ENCODE measurements around the gene SORCS2.

SORCS2 gene

DNA sequence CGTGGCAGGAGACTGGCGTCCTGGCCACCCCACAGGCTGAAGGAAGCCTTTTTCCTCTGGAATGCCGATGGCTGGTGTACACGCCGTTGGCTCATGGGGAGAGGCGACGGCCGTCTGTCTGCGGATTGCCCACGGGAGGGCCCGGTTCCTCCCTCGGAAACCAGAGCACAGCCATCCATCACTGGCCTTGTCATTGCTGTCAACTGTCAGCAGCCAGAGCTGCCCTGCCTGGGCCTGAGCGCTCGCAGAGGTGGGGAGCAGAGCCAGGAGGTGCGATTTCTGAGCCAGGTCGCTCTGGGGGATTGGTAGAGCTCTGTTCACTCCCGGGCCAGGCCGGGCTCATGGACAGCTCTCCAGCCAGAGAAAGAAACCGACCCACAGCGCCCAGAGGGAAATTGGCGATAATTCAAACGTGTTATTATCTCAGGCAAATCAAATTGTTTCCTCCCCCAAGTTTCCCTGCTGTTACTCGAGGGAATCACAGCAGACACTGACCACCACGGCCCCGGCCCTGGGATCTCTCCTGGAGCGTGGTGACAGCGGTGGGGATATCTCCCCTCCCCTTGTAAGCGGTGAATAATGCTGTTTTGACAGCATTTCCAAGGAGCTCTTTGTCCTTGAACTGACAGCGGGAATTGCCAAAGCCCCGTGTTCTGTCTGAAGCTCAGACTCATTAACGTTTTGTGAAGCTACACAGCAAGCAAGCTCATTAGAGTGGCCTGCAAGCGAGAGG is 463.3 kb downstream of the SORCS2 start:
- ChIA-PET POLR2A (no interaction called here), CTCF (interaction anchor here (1.7 kb wide), 1 partner anchor 64 kb away, joined by 7 read pairs; no protein-coding TSS in a partner anchor)
- TF ChIP-seq, protein P1, sequence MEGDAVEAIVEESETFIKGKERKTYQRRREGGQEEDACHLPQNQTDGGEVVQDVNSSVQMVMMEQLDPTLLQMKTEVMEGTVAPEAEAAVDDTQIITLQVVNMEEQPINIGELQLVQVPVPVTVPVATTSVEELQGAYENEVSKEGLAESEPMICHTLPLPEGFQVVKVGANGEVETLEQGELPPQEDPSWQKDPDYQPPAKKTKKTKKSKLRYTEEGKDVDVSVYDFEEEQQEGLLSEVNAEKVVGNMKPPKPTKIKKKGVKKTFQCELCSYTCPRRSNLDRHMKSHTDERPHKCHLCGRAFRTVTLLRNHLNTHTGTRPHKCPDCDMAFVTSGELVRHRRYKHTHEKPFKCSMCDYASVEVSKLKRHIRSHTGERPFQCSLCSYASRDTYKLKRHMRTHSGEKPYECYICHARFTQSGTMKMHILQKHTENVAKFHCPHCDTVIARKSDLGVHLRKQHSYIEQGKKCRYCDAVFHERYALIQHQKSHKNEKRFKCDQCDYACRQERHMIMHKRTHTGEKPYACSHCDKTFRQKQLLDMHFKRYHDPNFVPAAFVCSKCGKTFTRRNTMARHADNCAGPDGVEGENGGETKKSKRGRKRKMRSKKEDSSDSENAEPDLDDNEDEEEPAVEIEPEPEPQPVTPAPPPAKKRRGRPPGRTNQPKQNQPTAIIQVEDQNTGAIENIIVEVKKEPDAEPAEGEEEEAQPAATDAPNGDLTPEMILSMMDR (IDR thresholded peaks at IDR 0.05; ENCODE audit: insufficient read depth, low read length, missing control alignments): no peak
- DNase-seq (ENCODE audit: low read depth, low spot score): no peak
- H3K4me3 ChIP-seq (ENCODE audit: low read depth, low read length): no peak overlapping the region

DNA sequence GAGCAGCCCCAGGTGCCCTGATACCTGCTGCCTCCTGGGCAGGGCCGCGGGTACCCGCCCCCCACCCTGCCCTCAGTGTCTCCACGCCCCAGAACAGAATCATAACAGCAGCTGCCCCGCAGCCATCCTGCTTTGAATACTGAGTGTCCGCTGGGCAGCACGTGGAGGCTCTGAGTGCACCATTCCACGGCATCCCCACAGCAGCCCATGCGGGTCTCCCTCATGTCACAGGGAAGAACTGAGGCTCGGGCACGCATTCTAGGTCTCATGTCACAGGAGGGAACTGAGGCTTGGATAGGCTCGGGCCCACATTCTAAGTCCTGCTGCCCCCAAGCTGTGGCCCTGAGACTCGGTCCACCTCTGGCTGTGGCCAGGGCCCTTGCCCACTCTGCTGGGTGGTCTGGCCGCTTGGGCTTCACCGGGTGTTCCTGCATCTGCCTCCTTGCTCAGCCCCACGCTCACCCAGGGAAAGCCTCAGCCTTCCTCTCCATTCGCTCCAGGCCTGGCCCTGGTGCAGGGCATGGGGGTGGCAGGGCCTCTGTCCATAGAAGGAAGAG is 464.0 kb downstream of the SORCS2 start:
- CTCF ChIA-PET: interaction anchor here (1.7 kb wide), 1 partner anchor 63 kb away, joined by 7 read pairs; no protein-coding TSS in a partner anchor
- TF ChIP-seq, protein P1 (IDR thresholded peaks at IDR 0.05; ENCODE audit: insufficient read depth, low read length, missing control alignments): no peak
- POLR2A ChIA-PET: no interaction called here
- no peak overlapping the region for H3K4me3 ChIP-seq (ENCODE audit: low read depth, low read length)
- no peak for DNase-seq (ENCODE audit: low read depth, low spot score)

DNA sequence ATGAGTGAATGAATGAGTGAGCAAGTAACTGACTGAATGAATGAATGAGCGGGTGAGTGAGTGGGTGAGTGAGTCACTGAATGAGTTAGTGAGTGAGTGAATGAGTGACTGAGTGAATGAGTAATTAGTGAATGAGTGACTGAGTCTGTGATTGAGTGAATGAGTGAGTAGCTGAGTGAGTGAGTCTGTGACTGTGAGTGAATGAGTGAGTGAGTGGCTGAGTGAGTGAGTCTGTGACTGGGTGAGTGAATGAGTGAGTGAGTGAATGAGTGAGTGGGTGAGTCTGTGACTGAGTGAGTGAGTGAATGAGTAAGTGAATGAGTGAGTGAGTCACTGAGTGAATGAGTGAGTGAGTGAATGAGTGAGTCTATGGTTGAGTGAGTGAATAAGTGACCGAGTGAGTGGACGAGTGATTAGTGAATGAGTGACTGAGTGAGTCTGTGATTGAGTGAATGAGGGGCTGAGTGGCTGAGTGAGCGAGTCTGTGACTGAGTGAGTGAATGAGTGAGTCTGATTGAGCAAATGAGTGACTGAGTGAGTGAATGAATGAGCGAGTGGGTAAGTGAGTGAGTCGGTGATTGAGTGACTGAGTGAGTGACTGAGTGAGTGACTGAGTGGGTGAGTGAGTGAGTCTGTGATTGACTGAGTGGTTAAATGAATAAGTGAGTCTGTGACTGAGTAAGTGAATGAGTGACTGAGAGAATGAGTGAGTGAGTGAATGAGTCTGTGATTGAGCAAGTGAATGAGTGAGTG is 465.4 kb downstream of the SORCS2 start:
- no peak overlapping the region for H3K4me3 ChIP-seq (ENCODE audit: low read depth, low read length)
- CTCF ChIA-PET: no interaction called here
- TF ChIP-seq, protein P1 (IDR thresholded peaks at IDR 0.05; ENCODE audit: insufficient read depth, low read length, missing control alignments): no peak
- POLR2A ChIA-PET: no interaction called here
- no peak for DNase-seq (ENCODE audit: low read depth, low spot score)

DNA sequence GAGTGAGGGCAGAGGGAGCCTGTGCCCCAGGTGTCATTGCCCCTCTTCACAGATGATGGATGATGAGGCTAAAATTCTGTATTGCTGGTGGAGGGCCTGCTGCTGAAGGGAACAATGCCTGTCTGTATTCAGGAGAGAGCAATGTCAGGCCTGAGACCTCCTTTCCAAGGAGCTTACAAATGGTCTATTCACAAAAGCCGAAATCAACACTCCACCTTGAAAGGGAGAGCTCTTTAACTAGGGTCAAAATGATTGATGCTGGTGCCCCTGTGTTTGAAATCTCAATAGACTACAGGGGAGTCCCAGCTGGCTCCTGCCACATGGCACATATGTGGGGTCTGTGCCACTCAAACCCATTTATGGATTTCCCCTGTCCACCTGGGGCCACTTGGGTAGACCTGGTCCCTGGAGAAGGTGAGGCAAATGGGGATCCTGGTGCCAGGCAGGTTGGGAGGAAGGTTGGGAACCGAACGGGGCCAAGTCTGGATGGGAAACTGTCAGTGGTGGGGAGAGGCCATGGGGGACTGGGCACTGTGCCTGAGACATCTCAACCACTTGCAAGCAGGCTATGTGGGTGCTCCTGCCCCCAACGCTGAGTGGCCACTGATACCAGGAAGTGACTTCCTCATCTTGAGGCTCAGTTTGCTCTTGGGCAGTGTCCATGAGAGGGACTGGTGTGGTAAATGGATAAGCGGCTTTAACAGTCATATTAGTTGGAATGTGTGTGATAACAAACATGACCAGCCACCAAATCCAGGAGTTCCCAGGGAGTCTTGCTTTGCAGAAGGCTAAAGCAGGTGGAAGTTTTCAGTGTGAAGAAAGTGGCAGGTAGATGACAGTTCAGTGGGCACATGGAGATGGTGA is 466.2 kb downstream of the SORCS2 start:
- H3K4me3 ChIP-seq (ENCODE audit: low read depth, low read length): no peak overlapping the region
- POLR2A ChIA-PET: no interaction called here
- TF ChIP-seq, protein P1 (IDR thresholded peaks at IDR 0.05; ENCODE audit: insufficient read depth, low read length, missing control alignments): no peak
- DNase-seq (ENCODE audit: low read depth, low spot score): peak; percentile 19
- CTCF ChIA-PET: no interaction called here

DNA sequence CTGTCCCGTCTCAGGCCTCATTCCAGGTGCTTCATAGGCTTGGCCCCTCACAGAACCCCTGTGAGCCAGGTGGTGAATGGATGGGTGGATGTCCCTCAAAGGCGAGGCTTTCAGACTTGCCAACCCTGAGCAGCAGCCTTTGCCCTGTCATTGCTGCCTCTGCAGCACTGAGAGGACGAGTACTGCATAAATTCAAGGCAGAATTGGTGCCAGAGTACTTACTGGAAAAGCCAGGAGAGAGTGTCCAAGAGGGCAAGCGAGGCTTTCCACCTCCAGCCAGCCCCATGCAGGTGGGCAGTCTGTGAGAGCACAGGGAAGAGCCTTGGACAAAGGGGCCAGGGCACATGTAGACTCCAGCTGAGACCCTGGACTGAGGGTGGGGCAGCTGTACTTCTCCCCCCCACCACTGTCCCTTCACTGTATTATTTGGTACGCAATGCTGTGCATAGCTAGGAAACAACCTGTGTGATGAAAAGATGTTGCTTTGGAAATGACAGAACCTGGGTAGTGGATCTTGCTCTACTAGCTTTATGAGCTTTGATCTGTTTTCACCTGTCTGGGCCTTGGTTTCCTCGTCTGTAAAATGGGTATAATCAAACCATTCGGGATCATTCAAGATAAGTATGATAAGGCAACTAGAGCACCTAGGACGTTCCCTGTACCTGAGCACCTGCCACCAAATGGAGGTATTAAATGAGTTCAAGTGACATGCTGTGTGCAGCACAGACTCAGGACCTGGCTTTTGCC is 467.3 kb downstream of the SORCS2 start:
- no peak for DNase-seq (ENCODE audit: low read depth, low spot score)
- CTCF ChIA-PET: no interaction called here
- TF ChIP-seq, protein P1 (IDR thresholded peaks at IDR 0.05; ENCODE audit: insufficient read depth, low read length, missing control alignments): no peak
- POLR2A ChIA-PET: no interaction called here
- H3K4me3 ChIP-seq (ENCODE audit: low read depth, low read length): no peak overlapping the region
